C4-2B (cell line): ENCODE data around the gene SEPHS1.

Source experiments
- ZFX ChIP-seq: fragments of 450-650 bp; IDR thresholded peaks from 2 replicates; pipeline ENCODE4 v1.6.1; 2017
- TF ChIP-seq, protein P1 (sequence below): fragments of 450-650 bp; conservative IDR thresholded peaks from 2 replicates; pipeline ENCODE4 v1.5.1; 2017; ENCODE audit warnings: mild to moderate bottlenecking

DNA sequence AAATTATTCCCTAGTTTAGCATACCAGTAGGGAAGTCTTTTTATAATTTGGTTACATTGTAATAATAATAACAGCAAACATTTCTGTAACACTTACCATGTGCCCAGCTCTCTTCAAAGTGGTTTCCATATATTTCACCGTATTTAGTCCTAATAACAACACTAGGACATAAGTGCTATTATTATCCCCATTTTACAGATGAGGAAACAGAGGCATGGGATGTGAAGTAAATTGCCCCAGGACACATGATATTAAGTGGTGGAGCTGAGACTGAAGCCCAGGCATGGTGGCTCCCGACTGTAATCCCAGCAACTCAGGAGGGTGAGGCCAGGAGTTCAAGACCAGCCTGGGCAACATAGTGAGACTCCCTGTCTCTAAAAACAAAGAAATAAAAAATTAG, 53.3 kb downstream of the SEPHS1 start:
- TF ChIP-seq, protein P1, sequence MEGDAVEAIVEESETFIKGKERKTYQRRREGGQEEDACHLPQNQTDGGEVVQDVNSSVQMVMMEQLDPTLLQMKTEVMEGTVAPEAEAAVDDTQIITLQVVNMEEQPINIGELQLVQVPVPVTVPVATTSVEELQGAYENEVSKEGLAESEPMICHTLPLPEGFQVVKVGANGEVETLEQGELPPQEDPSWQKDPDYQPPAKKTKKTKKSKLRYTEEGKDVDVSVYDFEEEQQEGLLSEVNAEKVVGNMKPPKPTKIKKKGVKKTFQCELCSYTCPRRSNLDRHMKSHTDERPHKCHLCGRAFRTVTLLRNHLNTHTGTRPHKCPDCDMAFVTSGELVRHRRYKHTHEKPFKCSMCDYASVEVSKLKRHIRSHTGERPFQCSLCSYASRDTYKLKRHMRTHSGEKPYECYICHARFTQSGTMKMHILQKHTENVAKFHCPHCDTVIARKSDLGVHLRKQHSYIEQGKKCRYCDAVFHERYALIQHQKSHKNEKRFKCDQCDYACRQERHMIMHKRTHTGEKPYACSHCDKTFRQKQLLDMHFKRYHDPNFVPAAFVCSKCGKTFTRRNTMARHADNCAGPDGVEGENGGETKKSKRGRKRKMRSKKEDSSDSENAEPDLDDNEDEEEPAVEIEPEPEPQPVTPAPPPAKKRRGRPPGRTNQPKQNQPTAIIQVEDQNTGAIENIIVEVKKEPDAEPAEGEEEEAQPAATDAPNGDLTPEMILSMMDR: no peak
- no peak for TF ChIP-seq ZFX
